Activated CD8-positive, alpha-beta memory T cell treated with anti-CD3 and anti-CD28 coated beads for 24 hours (primary cell): ENCODE measurements around the gene RICTOR.
"Not testable (repeated sequence)": the region's sequence is repeated elsewhere in the genome, so short reads cannot be mapped to it uniquely, and the experiment has no call there.

Experiments used
- DNase-seq: peaks from one replicate; pipeline ENCODE4 v3.0.0-alpha.2; 2020

The RICTOR gene

DNA sequence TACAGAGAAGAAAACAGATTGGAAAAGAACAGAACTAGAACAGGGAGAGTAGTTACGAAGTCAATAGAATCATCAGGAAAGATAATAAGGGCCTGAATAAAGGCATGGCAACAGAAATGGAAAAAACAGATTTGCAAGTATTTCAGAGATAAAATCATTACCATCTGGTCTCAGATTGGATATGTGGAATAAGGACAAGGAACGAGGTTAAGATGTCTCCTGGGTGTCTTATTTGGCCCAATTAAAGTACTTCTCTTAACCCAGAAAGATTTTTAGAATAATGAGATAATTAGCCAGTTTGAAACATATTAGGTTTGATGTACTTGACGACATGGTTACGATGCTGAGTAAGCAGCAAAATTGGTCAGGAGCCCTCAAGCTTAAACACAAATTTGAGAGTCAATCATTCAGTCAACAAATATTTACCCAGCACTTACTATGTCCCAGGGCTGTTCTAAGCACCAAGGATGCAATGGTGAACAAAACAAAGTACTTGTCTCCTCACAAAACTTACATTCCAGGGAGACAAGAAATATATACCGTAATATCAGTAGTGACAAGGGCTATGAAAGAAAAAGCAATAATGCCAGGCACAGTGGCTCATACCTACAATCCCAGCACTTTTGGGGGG is 18.3 kb downstream of the RICTOR start:
- DNase-seq: no peak

DNA sequence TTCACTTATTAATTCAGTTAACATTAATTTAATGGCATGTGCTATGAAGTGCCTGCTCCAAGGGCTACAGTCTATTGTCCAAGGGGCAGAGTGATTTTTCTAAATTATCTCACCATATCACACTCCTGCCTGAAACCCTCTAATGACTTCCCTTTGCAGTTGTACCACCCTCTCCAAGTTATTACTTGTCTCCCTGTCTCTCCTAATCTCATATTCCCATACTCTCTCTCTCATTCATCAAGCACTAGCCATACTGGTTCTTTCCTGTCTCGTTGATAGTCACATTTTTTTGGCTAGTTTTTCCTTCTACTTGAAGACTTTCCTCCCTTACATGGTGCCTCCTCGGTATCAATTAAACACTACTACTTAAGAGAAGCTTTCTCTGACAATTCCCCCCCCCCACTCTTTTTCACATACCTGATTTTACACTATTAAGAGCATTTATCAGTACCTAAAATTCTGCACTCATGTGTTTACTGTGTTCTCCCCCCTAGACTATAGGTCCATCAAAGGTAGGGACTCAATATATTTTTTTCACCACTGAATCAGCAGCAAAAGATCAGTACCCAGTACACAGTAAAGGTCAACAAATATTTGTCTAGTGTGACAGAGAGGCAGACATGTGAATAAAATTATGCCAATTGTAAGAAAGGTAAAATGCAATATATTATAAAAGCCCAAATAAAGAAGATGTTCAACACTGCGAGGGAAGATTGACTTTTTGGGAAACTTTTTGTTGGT is 19.0 kb downstream of the RICTOR start:
- no peak for DNase-seq

DNA sequence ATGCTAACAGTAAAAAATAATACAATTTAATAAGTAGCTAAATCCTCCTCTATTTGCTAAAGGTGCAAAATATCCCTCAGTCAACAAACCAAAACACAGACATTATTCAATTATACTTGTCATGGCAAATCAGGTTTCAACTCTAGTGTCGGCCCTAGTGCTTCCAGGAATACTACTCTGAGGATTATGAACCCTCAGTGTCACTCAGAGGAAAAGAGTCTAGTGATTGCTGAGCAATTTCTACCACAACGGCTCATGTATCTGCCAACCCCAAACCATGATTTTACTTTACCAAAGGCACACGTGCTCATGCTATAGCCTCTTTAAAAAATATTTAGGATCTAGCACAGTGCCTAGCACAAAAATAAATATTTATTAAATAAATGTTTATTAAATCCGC is 21.0 kb downstream of the RICTOR start:
- no peak for DNase-seq

DNA sequence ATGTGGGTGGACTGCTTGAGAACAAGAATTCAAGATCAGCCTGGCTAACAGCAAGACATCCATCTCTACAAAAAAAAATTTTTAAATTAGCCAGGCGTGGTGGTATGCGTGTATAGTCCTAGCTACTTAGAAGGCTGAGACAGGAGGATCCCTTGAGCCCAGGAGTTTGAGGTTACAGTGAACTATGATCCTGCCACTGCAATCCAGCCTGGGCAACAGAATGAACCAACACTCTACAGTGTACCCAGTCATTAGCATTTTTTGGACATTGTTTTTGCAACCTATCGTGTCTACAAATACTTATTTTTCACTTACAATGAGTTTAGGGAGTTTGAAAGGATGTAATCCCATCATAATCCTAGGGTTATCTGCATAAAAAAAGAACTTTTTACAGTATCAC is 22.1 kb downstream of the RICTOR start:
- DNase-seq: no peak

DNA sequence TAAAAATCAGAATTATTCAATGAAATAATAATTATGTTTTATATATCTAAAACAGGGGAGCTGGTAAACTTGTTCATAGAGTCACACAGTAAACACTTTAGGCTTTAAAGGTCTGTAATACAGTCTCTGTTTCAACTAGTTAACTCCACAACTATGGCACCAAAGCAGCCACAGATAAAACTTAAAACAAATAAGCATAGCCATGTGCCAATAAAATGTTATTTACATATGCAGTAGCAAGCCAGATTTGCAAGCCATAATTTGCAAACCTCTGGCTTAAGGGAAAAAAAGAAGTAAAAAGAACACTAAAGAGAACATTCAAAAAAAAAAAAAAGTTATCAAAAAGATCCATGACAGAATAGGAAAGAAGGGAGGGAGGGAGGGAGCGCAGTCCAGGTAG is 24.9 kb downstream of the RICTOR start:
- DNase-seq: no peak

DNA sequence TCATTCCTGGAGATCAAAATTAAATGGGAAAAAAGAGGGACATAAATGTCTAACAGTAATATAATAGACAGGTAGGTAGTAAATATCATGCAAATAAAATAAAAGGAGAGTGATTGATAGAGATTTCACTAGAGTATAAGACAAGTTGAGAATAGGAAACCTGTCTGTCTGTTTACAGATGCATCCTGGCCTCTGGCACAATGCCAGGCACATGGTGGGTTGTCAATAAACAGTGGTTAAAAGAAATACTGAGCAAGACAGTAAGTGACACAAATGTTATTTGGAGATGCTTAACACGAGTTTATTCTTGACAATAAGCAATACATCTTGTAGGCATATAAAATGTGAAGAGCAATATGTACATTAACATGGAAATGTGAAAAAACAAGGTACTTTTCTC is 33.3 kb downstream of the RICTOR start:
- no peak for DNase-seq

DNA sequence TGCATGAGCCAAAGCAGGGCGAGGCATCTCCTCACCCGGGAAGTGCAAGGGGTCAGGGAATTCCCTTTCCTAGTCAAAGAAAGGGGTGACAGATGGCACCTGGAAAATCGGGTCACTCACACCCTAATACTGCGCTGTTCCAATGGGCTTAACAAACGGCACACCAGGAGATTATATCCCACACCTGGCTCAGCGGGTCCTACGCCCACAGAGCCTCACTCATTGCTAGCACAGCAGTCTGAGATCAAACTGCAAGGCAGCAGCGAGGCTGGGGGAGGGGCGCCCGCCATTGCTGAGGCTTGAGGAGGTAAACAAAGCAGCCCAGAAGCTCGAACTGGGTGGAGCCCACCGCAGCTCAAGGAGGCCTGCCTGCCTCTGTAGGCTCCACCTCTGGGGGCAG is 39.7 kb downstream of the RICTOR start:
- not testable (repeated sequence) for DNase-seq

DNA sequence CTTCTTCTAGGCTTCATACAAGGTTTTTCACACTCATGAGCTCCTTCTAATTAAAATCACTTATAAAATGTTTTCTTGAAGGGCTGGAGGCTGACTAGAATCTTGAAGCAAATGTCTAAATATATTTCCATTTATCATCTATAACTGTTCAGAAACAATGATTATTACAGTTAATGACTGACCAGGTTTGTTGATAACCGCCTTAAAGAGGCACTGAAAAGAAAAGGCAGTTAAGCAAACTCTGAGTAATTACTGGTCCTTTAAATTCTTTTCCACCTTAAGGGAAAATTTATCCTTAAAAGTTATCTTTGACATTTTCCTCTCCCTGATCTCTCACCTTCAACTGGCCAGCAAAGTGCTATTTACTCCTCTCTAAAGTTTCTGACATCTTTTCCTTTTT is 43.2 kb downstream of the RICTOR start:
- DNase-seq: no peak

DNA sequence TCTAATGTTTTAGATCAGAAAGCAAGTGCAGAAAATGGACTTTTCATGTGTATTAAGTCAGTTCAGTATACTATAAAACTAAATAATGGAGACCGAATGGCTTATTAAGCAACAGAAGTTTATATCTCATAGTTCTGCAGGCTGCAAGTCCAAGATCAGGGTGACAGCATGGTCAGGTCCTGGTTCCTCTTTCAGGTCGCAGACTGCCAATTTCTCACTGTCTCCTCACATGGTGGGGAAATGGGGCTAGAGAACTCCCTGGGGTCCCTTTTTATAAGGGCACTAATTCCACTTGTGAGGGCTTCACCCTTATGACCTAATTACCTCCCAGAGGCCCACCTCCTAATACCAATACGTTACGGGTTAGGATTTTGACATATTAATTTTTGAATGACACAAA is 48.7 kb downstream of the RICTOR start:
- DNase-seq: no peak

DNA sequence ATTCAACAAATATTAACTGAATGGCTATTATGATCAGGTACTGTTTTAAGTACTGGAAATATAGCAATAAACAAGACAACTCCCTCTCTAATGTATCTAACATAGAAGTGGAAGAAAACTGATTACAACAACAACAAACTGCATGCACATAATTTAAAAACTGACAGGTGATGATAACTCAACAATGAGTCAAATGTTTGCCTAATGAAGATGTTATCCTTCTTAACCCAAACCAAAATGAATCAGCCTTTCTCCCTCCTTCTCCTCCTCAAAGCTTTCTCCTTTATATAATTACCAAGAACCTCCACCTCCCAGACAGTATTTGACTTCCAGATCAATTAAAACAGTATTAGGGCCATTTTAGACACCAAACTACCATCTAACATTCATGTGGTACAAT is 49.3 kb downstream of the RICTOR start:
- no peak for DNase-seq

DNA sequence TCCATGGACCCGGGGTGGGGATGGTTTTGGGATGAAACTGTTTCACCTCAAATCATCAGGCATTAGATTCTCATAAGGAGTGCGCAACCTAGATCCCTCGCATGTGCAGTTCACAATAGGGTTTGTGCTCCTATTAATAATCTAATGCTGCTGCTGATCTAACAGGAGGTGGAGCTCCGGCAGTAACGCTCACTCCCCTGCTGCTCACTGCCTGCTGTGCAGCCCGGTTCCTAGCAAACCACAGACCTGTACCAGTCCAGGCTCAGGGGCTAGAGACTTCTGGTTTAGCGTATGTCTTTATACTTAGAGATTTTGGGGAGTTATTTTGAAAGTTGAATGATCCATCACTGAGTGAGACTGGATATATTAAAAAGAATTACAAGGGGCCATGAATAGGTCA is 50.2 kb downstream of the RICTOR start:
- no peak for DNase-seq

DNA sequence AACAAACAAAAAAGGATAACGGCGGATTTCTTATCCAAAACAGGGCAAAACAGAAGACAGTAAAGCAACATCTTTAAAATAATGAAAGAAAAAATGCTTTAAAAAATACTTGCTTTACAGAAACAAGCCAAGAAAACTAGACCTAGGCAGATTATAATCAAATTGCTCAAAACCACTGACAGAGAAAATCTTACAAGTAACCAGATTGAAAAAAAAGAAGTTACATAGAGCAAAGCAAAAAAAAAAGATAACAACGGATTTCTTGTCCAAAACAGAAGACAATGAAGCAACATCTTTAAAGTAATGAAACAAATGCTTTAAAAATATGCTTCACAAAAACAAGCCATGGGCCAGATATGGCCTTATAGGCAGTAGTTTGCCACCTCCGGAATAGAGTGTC is 51.1 kb downstream of the RICTOR start:
- DNase-seq: no peak

DNA sequence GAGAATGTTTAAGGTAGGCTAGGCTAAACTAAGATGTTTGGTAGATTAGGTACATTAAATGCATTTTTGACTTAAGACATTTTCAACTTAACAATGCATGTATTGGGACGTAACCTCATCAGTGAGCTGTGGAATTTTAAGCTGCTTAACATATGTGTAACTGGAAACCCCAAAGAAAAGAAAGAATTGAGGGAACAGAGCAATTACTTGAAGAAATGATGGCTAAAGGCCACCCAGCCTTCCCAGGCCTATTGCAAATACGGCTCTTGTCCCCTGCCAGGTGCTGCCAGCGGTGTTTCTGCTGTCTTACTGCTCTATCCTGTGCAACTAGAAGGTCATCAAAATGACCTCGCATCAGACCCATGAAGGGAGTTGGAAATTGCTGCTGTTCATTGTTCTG is 52.0 kb downstream of the RICTOR start:
- no peak for DNase-seq

DNA sequence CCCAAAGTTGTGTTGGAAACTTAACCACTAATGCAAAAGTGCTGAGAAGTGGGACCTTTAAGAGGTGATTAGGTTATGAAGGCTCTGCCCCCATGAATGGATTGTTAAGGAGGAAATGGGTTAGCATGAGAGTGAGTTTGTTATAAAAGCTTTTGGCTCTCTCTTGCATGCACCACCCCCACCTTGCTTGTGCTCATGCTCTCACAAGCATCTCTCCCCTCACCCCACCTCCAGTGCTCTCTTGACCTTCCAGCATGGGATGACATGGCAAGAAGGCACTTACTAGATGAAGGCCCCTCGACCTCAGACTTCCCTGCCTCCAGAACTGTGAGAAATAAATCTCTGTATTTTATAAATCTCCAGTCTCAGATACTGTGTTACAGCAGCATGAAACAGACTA is 52.8 kb downstream of the RICTOR start:
- no peak for DNase-seq

DNA sequence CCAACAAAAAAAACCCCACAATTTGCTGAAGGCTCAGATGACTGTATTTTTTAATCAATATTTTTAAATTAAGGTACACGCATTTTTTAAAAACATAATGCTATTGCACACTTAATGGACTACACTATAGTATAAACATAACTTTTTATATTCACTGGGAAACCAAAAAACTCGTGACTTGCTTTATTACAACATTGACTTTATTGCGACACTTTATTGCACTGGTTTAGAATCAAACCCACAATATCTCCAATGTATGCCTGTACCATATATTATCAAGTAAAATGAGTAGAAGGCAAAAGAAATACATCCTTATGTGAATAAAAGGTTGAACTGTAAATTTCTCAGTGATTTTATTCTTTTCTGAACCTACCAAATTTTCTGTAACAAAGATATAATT is 53.7 kb downstream of the RICTOR start:
- DNase-seq: no peak

DNA sequence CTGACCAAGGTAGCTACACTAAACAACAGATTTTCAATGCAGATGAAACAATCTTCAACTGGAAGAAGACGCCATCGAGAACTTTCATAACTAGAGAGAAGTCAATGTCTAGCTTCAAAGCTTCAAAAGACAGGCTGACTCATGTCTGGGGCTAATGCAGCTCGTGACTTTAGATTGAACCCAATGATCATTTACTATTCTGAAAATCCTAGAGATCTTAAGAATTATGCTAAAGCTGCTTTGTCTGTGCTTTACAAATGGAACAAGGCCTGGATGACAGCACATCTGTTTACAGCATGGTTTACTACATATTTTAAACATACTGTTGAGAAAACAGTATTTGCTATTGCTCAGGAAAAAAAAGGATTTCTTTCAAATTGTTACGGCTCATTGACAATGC is 54.9 kb downstream of the RICTOR start:
- no peak for DNase-seq

DNA sequence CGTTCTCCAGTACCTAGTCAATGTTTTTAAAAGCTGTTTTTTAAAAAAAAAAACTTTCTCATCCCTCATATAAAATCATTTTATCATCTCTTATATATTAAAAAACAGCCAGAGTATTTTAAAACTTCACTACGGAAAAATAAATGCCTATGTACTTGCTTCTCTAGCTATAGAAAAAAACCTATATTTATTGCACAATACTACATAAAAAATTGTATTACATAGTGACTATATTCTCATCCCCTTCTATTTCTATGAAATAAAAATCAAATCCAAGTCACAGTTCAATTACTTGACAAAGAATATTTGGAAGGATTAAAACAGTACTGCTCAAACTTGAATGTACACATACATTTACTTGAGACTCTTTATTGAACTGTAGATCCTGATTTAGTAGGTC is 56.7 kb downstream of the RICTOR start:
- no peak for DNase-seq

DNA sequence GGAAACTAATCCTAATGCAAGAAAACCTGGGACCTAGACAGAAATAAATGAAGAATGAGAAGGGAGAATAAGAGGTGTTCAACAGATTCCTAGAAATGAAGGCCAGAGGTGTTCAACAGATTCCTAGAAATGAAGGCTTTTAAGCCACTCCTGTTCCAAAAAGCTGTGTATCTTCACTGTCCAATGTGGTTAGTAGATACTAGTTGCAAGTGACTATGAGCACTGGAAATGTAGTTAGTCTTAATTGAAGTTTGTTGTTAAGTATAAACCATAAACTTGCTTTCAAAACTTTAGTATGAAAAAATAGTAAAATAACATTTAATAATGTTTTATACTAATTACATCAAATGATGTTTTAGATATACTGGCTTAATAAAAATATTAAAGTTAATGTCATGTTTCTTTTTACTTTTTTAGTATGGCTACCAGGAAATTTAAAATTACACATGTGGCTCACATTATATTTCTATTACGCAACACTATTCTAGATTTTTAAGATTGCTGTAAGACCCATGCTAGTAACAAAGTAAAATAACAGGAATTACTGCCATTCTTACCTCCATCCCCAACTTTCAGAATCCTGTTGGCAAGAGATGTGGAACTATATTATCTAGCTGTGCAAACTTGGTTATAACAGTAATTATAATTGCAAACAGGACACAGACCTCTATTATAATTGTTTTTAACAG is 57.5 kb downstream of the RICTOR start:
- no peak for DNase-seq

DNA sequence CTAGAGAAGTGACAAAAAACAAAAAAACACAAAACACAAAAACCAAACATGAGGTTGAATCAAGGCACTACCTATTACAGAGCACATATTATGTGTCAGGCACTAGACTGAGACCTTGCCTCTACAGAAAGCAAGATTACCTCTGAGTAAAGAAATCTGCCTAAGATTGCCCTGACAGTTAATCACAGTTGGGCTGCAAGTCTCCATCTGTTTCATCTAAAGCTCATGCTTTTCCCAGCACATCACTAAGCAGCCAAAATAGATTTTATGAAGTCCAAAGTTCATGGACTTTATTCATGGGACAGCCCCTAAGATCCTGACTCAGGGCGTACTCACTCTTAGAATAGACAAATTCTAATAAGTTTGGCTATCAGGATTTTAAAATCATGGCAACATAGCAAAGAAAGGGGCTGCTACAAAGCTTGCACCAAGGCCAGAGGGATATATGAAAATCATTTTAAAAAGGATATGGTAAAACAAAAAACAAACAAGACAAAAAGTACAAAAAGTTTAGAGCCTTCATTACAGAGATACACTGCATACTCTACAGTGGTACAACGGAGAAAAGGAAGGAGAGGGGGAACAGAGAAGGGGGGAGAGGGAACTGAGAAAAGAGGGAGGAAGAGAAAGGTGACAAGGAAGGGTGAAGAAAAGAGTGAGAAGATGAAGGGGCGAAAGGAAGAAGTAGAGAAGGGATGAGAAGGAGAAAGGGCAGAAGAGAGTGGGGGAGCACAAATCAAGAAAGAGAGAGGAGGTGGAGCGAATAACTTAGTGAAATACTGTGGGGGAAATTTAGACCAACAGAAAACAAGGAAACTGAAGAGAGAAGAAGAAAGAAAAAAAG is 58.2 kb downstream of the RICTOR start:
- no peak for DNase-seq

DNA sequence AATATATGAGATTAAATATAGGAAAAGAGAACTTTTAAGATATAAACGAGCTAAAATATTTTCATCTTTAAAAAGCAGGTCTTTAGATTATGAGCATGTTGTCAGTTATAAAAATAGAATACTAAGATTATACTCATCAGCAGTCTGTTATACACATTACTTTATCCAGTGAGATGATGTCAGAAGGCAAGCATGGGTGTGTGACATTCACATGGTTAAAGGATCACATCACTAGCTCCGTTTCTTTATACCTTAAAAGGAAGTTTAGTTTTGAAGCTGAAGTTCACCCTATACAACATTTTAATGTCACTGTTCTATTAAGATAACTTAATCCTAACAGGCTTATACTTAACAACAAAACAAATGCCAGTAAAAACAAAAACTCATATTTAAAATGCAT is 59.6 kb downstream of the RICTOR start:
- DNase-seq: no peak

DNA sequence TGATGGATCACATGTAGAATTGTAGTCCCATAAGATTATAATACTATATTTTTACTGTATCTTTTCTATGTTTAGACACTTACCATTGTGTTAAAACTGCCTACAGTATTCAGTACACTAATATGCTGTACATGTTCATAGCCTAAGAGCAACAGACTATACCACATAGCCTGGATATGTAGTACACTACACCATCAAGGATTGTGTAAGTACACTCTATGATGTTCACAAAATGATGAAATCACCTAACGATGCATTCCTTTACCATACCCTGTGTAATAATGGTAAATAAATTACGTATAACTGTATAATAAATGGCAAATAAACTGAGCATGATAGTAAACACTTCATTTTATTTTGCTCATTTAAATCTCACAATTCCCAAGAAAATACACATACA is 60.3 kb downstream of the RICTOR start:
- no peak for DNase-seq

DNA sequence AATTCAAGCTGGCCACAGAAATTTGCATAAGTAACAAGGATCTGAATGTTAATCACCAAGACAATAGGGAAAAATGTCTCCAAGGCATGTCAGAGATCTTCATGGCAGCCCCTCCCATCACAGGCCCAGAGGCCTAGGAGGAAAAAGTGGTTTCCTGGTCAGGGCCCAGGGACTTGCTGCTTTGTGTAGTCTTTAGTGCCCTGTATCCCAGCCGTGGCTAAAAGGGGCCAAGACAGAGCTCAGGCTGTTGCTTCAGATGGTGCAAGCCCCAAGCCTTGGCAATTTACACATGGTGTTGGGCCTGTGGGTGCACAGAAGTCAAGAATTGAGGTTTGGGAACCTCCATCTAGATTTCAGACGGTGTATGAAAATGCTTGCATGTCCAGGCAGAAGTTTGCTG is 63.2 kb downstream of the RICTOR start:
- DNase-seq: not testable (repeated sequence)

DNA sequence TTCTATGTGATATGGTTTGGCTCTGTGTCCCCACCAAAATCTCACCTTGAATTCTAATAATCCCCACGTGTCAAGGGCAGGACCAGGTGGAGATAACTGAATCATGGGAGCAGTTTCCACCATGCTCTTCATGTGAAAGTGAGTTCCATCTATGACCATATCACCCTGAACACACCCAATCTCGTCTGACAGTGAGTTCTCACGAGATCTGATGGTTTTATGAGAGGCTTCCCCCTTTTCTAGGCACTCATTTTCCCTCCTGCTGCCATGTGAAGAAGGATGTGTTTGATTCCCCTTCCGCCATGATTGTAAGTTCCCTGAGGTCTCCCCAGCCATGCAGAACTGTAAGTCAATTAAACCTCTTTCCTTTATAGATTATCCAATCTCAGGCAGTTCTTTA is 64.2 kb downstream of the RICTOR start:
- DNase-seq: no peak

DNA sequence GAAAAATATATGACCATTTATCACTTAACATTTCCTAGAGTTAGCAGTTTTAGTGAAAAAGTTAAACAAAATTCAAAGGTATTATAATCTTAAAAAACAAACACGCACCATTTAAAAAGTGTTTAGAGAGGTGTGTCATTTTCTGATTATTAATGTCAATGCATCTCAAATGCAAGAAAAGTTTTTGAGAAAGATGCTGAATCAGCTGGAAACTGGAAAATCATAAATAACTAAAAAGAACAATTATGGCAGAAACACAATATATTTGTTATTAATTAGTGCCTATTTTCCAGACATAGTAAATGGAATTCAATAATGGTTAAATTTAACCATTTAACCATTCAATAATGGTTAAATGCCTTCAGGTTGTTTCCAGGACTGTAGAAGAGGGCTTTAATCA is 64.9 kb downstream of the RICTOR start:
- DNase-seq: no peak
